IMR-90 (cell line): ENCODE data around the gene BRF1. TPM values are rescaled to one million over a fixed set of nuclear protein-coding genes. Genes with fewer than 3 reads are reported as not detected.

ENCODE experiments used
- ATAC-seq: fragments of 200-7000 bp; cut with Tn5 transposase; 2 replicates; pipeline ENCODE4 v1.9.1; 2020; ENCODE audit warnings: low read depth, mild to moderate bottlenecking, moderate library complexity
- BruUV-seq: library from RNA; stranded (reverse); fragments of 400-500 nt; replicated peaks from 2 replicates; lab custom pipeline; 2021; lab: Mats Ljungman, UMichigan
- CTCF ChIA-PET: fragments of 300-600 bp; formaldehyde crosslinking; extraction: SDS; loops from one replicate; lab custom pipeline; 2021; ENCODE audit warnings: antibody characterized with exemption; lab: Yijun Ruan, JAX
- POLR2A ChIA-PET: fragments of 300-600 bp; sonication (Branson Sonifier 250); formaldehyde crosslinking; loops from one replicate; lab custom pipeline; 2022; ENCODE audit warnings: antibody characterized with exemption; ENCODE audit not compliant: unreplicated experiment; lab: Charles Lee
- DNase-seq: peaks from one replicate; pipeline ENCODE4 v3.0.0; 2013
- H2AFZ ChIP-seq: replicated peaks from 2 replicates; pipeline ENCODE3; 2013; ENCODE audit warnings: low read length, mild to moderate bottlenecking; ENCODE audit not compliant: poor library complexity
- H2AK5ac ChIP-seq: 2 replicates; pipeline ENCODE4 v1.6.1; 2013; ENCODE audit warnings: low read depth, low read length, inconsistent platforms
- H2AK9ac ChIP-seq: replicated peaks from 2 replicates; pipeline ENCODE3; 2013; ENCODE audit warnings: mild to moderate bottlenecking, low read depth, low read length, moderate library complexity; ENCODE audit not compliant: poor library complexity
- H2BK120ac ChIP-seq: 2 replicates; pipeline ENCODE4 v1.6.1; 2013; ENCODE audit warnings: low read depth, low read length, inconsistent platforms
- H2BK15ac ChIP-seq: 3 replicates; pipeline ENCODE4 v1.6.1; 2013; ENCODE audit warnings: low read depth, low read length, inconsistent platforms
- H2BK20ac ChIP-seq: 2 replicates; pipeline ENCODE4 v1.6.1; 2013; ENCODE audit warnings: low read depth, mild to moderate bottlenecking, inconsistent platforms, low read length, moderate library complexity
- H2BK5ac ChIP-seq: 2 replicates; pipeline ENCODE4 v1.6.1; 2013; ENCODE audit warnings: mild to moderate bottlenecking, low read depth, low read length, inconsistent platforms; ENCODE audit not compliant: poor library complexity, severe bottlenecking
- H3K14ac ChIP-seq: replicated peaks from 2 replicates; pipeline ENCODE4 v1.6.1; 2013; ENCODE audit warnings: low read depth, low read length, inconsistent platforms
- H3K18ac ChIP-seq: 2 replicates; pipeline ENCODE4 v1.6.1; 2013; ENCODE audit warnings: low read depth, low read length, control low read depth
- H3K23ac ChIP-seq: 2 replicates; pipeline ENCODE4 v1.6.1; 2013; ENCODE audit warnings: low read depth, low read length, inconsistent platforms
- H3K27ac ChIP-seq: 2 replicates; pipeline ENCODE4 v1.5.1; 2013; ENCODE audit warnings: mild to moderate bottlenecking, control low read depth, low read length; ENCODE audit not compliant: insufficient read depth
- H3K27me3 ChIP-seq: 2 replicates; pipeline ENCODE4 v1.6.1; 2013; ENCODE audit warnings: low read length; ENCODE audit not compliant: control insufficient read depth, insufficient read depth
- H3K36me3 ChIP-seq: 2 replicates; pipeline ENCODE4 v1.6.1; 2013; ENCODE audit warnings: low read length, mixed read lengths; ENCODE audit not compliant: control insufficient read depth, insufficient read depth
- H3K4ac ChIP-seq: 2 replicates; pipeline ENCODE4 v1.6.1; 2013; ENCODE audit warnings: low read depth, low read length, inconsistent platforms
- H3K4me1 ChIP-seq: 2 replicates; pipeline ENCODE4 v1.6.1; 2013; ENCODE audit warnings: low read length, mixed read lengths; ENCODE audit not compliant: control insufficient read depth, insufficient read depth
- H3K4me2 ChIP-seq: 2 replicates; pipeline ENCODE4 v1.6.1; 2013; ENCODE audit warnings: low read depth, mild to moderate bottlenecking, control low read depth, low read length, moderate library complexity
- H3K4me3 ChIP-seq: 2 replicates; pipeline ENCODE4 v1.5.1; 2013; ENCODE audit warnings: low read depth, mild to moderate bottlenecking, control low read depth, low read length, moderate library complexity; ENCODE audit not compliant: insufficient read depth
- H3K56ac ChIP-seq: 2 replicates; pipeline ENCODE4 v1.6.1; 2013; ENCODE audit warnings: low read length, inconsistent platforms; ENCODE audit not compliant: insufficient read depth; ENCODE audit errors: extremely low read depth
- H3K79me1 ChIP-seq, 2 experiments: 2 replicates each; pipeline ENCODE4 v1.6.1; 2013; ENCODE audit warnings: low read length in 2 of 2, inconsistent platforms in 1 of 2, low read depth in 1 of 2
- H3K9ac ChIP-seq: 2 replicates; pipeline ENCODE4 v1.6.1; 2013; ENCODE audit warnings: low read depth, low read length, control low read depth
- H3K9me1 ChIP-seq: 2 replicates; pipeline ENCODE4 v1.6.1; 2013; ENCODE audit warnings: low read length, inconsistent platforms; ENCODE audit not compliant: insufficient read depth
- H3K9me3 ChIP-seq: 2 replicates; pipeline ENCODE4 v1.6.1; 2013; ENCODE audit warnings: low read length; ENCODE audit not compliant: control insufficient read depth, insufficient read depth
- H4K20me1 ChIP-seq: 2 replicates; pipeline ENCODE4 v1.6.1; 2013; ENCODE audit warnings: low read length, inconsistent platforms; ENCODE audit not compliant: insufficient read depth
- H4K5ac ChIP-seq: 2 replicates; pipeline ENCODE4 v1.6.1; 2013; ENCODE audit warnings: mild to moderate bottlenecking, low read depth, low read length, control low read depth
- H4K8ac ChIP-seq, 2 experiments: 2 replicates each; pipeline ENCODE4 v1.6.1; 2013; ENCODE audit warnings: low read depth in 2 of 2, low read length in 2 of 2, control low read depth in 1 of 2, inconsistent platforms in 1 of 2
- H4K91ac ChIP-seq: 2 replicates; pipeline ENCODE4 v1.6.1; 2013; ENCODE audit warnings: low read depth, low read length, inconsistent platforms; ENCODE audit not compliant: insufficient read depth
- CEBPB ChIP-seq: IDR thresholded peaks from 2 replicates; pipeline ENCODE4 v1.6.1; 2012; ENCODE audit warnings: low read depth, low read length, improper control_type of control experiment
- CHD1 ChIP-seq: IDR thresholded peaks from 2 replicates; pipeline ENCODE4 v1.6.1; 2012; ENCODE audit warnings: low read depth, low read length, improper control_type of control experiment
- CTCF ChIP-seq: conservative IDR thresholded peaks from 2 replicates; pipeline ENCODE4 v1.5.1; 2012; ENCODE audit warnings: mild to moderate bottlenecking, low read depth, low read length, improper control_type of control experiment
- FOS ChIP-seq: fragments of 150-350 bp; IDR thresholded peaks from 2 replicates; pipeline ENCODE4 v1.6.1; 2016; ENCODE audit warnings: low read depth, low read length
- MAFK ChIP-seq: IDR thresholded peaks from 2 replicates; pipeline ENCODE4 v1.6.1; 2012; ENCODE audit warnings: low read depth, low read length, improper control_type of control experiment
- MAZ ChIP-seq: IDR thresholded peaks from 2 replicates; pipeline ENCODE4 v1.6.1; 2012; ENCODE audit warnings: low read depth, mild to moderate bottlenecking, low read length, improper control_type of control experiment, moderate library complexity, borderline replicate concordance
- MXI1 ChIP-seq: IDR thresholded peaks from 2 replicates; pipeline ENCODE4 v1.6.1; 2012; ENCODE audit warnings: low read depth, mild to moderate bottlenecking, low read length, moderate library complexity, borderline replicate concordance
- POLR2A ChIP-seq: IDR thresholded peaks from 2 replicates; pipeline ENCODE4 v1.6.1; 2012; ENCODE audit warnings: mild to moderate bottlenecking, low read depth, low read length
- RAD21 ChIP-seq: IDR thresholded peaks from 2 replicates; pipeline ENCODE4 v1.6.1; 2012; ENCODE audit warnings: low read length, improper control_type of control experiment
- RCOR1 ChIP-seq: IDR thresholded peaks from 2 replicates; pipeline ENCODE4 v1.6.1; 2012; ENCODE audit warnings: mild to moderate bottlenecking, low read length, improper control_type of control experiment; ENCODE audit not compliant: insufficient replicate concordance
- RFX5 ChIP-seq: IDR thresholded peaks from 2 replicates; pipeline ENCODE4 v1.8.0; 2012; ENCODE audit warnings: low read depth, mild to moderate bottlenecking, low read length, moderate library complexity
- SMC3 ChIP-seq: fragments of 150-350 bp; IDR thresholded peaks from 2 replicates; pipeline ENCODE4 v1.6.1; 2016; ENCODE audit warnings: low read depth, mild to moderate bottlenecking, antibody characterized with exemption, low read length, moderate library complexity
- USF2 ChIP-seq: fragments of 150-350 bp; IDR thresholded peaks from 2 replicates; pipeline ENCODE4 v1.6.1; 2017; ENCODE audit warnings: mild to moderate bottlenecking, antibody characterized with exemption, low read length, low read depth
- WGBS, 2 experiments: methylation state at CpG; one replicate each; pipeline versions ENCODE4 v1.1.5 to v1.1.7; 2013; ENCODE audit warnings: missing lambda C conversion rate in 2 of 2; ENCODE audit not compliant: insufficient read length in 1 of 2; ENCODE audit errors: extremely low coverage in 2 of 2; 5-methylcytosine and 5-hydroxymethylcytosine counted together
- dilution Hi-C: fragments of 300-500 bp; cut with HindIII; formaldehyde crosslinking; loops from one replicate; pipeline ENCODE4 v1.14.3; 2018; ENCODE audit warnings: low sequenced_read_pairs; ENCODE audit not compliant: unreplicated experiment
- in situ Hi-C: fragments of 300-500 bp; cut with MboI; formaldehyde crosslinking; loops from 3 replicates; pipeline ENCODE4 v1.14.3; 2019; ENCODE audit warnings: low sequenced_read_pairs, inconsistent platforms, mixed read lengths
- intact Hi-C: fragments of 100-400 bp; cut with micrococcal nuclease; formaldehyde crosslinking; loops from 2 replicates; pipeline ENCODE4 v1.10.0; 2022
- polyA plus RNA-seq, 3 experiments: library from polyadenylated mRNA; depleted of rRNA; stranded (reverse); fragments of >200 nt; gene quantifications; 2 replicates each; pipeline ENCODE4 v1.2.3, GENCODE V29; 2012; ENCODE audit warnings: low replicate concordance in 1 of 3
- total RNA-seq: library from RNA; depleted of rRNA; stranded (reverse); fragments of >200 nt; gene quantifications from 2 replicates; pipeline ENCODE4 v1.2.3, GENCODE V29; 2012

The BRF1 gene
- total and polyA plus RNA-seq, 2 of the 4 experiments (the other 2 are of a cell fraction): 12.4 to 16.7 TPM

- Histone ChIP-seq H4K91ac (no peak overlapping the region), H3K4me3 (no peak overlapping the region), H4K5ac (no peak overlapping the region), H3K36me3 (peaks cover 3% of the 10 kb centered on the region; the same call in 1 of the 2 replicates), H3K23ac (no peak overlapping the region), H3K9me3 (no peaks in the 10 kb centered on the region), H2BK15ac (no peak overlapping the region), H2AFZ (no peak overlapping the region), H4K8ac (no peak overlapping the region), H2BK120ac (no peak overlapping the region), H3K4me1 (peaks cover 1% of the 10 kb centered on the region; the same call in 1 of the 2 replicates), H3K18ac (no peak overlapping the region), H3K4ac (no peak overlapping the region), H3K14ac (no peak overlapping the region), H2AK9ac (no peak overlapping the region), H3K56ac (no peak overlapping the region), H3K9me1 (no peaks in the 10 kb centered on the region), H3K27me3 (peaks cover 3% of the 10 kb centered on the region), H4K20me1 (peaks cover 9% of the 10 kb centered on the region), H3K27ac (no peak overlapping the region), H2AK5ac (no peak overlapping the region), H2BK5ac (no peak overlapping the region), H3K4me2 (no peak overlapping the region), H2BK20ac (no peak overlapping the region), H3K9ac (no peak overlapping the region), H3K79me1 (no peaks in the 10 kb centered on the region)
- TF ChIP-seq FOS: no peak
- TF ChIP-seq MXI1: no peak
- TF ChIP-seq MAFK: no peak
- no peak for TF ChIP-seq CEBPB
- no peak for TF ChIP-seq USF2
- TF ChIP-seq SMC3: no peak
- TF ChIP-seq RCOR1: no peak
- no peak for TF ChIP-seq MAZ
- TF ChIP-seq RAD21: no peak
- TF ChIP-seq RFX5: no peak
- TF ChIP-seq CHD1: no peak
- no peak for TF ChIP-seq CTCF
- TF ChIP-seq POLR2A: no peak
- POLR2A ChIA-PET: no interaction called here
- CTCF ChIA-PET: no interaction called here
- intact Hi-C loops (no loop called here), in situ Hi-C loops (loop anchor here (5.0 kb wide), 1 partner anchor 77 kb away; no protein-coding TSS in a partner anchor), dilution Hi-C loops (no loop called here)
- ATAC-seq (no peak; the same call in 1 of the 2 replicates), DNase-seq (no peak)
- BruUV-seq: no TSS peak
- 74% methylated on average over 5 of the region's 21 CpGs; no CpG with 5 or more reads in 1 of the 2 experiments for WGBS, 2 experiments
Measured at GRCh38 chr14:105204931-105205672, 95.7 kb downstream of the BRF1 start.
